HG02623 (cell line): ENCODE data around the gene C5.
"Not testable (repeated sequence)": the region's sequence is repeated elsewhere in the genome, so short reads cannot be mapped to it uniquely, and the experiment has no call there.

Experiments used
- ATAC-seq: cut with Tn5 transposase; IDR thresholded peaks from one replicate; pipeline ENCODE4 v1.9.1; 2021; ENCODE audit warnings: moderate library complexity; ENCODE audit not compliant: unreplicated experiment

C5 gene

DNA sequence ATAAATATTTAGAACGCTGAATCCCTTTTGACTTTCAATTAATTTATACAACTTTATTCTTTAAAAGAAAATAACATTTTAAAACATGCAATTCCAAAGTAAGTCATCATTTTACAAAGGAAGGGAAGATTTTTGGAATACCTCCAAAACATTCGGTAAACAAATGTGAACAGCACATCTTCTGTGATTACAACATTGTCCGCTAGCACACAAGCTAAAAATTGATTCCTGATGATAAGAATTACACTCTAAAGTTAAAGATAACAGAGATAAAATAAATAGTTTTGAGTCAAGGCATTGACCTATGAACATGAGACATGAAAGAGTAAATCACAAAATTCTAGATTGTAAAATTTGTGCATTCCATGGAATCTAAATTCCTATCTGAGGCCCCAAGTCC lies 67.2 kb downstream of the C5 start:
- ATAC-seq, result no peak

DNA sequence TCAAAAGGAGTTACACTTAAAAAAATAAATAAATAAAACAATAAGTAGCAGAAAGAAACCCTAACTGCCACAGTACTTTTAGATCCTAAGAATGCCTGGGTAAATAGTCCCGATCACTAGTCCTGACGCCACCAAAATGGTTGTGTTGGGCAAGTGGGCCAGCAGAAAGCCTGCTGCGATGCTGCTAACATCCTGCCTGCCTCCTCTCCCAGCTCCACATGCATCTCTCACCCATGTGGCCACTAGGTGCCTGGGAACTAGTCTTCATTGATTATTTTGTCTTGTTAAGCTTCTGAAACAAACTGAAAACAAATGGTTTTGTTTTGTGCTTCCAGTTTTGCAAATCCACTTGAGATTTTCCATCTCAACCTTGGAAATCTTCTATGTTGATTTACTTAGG lies 69.1 kb downstream of the C5 start:
- ATAC-seq, result no peak

DNA sequence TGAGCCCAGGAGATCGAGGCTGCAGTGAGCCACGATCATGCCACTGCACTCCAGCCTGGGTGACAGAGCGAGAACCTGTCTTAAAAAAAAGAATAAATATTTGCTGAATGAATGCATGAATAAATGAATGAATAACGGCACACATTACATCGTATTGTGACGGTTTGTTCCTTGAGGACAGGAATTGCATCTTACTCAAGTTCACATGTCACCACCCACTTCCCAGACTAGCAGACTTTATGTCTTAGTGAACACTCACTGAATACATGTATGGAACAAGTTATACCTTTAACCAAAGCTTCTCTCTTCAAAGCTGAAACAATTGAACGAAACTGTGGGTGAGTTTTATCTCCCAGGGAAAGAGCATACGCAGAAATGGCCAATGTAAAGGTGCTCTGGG lies 70.3 kb downstream of the C5 start:
- no peak for ATAC-seq

DNA sequence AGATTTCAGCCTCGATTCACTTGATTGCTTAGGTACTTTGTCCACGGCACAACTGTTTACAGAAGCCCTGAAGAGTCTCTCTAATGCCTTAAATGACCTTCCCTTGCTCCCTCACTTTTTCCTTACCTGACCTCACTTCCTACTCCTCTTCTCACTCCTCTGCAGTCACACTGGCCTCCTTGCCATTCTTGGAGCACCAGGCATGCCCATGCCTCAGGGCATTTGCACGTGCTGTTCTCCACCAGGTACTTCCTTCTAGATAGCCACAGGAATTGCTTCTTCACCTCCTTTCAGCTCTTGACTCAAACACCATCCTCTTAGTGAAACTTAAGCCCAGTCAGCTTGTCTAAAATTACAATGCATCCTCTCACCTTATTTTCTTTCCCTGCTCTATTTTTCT lies 71.1 kb downstream of the C5 start:
- ATAC-seq, result no peak

DNA sequence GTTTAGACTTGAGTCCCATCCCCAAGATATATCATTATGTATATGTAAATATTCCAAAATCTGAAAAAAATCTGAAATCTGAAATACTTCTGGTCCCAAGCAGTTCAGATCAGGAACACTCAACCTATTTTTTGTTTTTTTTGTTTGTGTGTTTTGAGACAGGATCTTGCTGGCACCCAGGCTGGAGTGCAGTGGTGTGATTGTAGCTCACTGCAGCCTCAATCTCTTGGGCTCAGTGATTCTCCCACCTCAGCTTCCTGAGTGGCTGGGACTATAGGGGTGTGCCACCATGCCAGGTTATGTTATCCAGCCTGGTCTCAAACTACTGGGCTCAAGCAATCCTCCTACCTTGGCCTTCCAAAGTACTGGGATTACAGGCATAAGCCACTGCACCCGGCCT lies 72.8 kb downstream of the C5 start:
- no peak for ATAC-seq

DNA sequence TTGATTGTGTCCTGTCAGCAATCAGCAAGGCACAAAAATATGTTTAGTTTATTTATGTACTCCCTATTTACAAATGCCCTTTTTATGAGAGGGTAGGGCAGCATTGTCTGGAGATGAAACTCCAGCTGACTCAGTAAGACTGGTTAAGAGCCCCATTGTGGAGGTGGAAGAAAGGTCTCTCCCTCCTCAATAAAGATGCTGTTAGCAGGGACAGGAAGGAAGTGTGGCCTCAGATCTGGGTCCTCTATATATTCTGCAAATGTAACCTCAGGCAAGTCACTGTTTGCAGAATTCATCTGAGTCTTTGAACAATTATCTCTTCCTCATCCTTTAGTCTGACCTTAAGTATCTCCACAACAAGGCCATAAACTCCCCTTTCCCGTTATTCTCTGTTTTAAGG lies 75.2 kb downstream of the C5 start:
- no peak for ATAC-seq

DNA sequence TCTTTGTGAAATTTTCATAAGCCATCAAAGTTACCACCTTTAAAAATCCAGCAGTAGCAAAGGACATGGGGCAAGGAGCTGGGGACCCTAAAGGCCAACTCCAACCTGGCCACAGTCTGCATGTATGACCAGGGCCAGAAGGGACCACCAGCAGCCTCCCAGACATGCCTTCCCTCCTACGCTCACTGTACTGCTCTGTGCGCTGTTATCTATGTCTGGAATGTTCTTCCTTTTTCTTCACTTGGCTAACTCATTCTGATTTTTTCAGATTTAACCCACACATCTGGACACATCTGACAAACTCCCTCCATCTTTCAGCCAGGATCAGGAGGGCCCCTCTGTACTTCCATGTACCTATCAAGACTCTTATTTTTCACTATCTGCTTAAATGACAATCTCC lies 75.9 kb downstream of the C5 start:
- no peak for ATAC-seq

DNA sequence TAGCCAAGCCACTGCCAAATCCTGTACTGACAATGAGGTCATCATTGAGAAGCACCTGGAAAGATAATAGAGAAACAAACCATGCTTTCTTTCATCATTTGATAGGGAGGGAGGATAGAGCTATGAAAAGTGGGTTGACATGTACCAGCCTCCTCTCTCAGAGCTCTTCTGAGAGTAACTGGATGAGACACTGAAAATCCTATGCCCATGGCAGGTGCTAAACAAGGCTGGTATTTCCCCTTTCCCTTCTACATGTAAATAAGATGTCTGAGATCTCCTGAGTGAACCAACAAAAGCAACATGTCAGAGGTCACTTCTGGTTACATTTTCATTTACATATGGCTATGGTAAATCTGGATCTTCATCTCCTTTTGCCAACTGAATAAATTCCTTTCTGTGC lies 78.1 kb downstream of the C5 start:
- no peak for ATAC-seq

DNA sequence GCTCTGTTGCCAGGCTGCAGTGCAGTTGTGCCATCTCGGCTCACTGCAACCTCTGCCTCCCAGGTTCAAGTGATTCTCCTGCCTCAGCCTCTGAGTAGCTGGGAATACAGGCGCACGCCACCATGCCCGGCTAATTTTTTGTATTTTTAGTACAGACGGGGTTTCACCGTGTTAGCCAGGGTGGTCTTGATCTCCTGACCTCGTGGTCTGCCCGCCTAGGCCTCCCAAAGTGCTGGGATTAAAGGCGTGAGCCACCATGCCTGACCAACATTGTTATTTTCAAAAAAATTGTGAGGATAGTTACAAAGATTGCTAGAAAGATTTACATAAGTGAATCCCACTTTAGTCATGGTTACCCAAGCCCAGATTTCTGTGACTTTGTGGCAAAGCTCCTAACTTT lies 78.6 kb downstream of the C5 start:
- not testable (repeated sequence) for ATAC-seq

DNA sequence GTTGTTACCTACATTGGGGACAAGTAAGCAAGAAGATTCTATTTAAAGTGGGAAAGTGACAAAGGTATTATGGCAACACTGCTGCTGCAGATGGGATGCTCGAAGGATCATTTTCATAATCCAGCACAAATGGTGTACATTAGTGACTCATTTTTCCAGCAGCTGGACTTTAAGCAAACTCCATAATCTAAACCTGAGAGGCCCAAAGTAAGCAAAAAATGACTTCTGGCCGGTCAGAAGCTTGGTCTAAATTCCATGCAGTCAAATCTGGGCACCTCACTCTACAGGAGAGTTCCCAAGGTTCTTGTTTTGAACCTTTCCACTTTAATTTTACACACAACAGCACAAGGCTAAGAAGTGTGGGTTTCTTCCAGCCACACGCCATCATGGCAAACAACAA lies 79.8 kb downstream of the C5 start:
- no peak for ATAC-seq

DNA sequence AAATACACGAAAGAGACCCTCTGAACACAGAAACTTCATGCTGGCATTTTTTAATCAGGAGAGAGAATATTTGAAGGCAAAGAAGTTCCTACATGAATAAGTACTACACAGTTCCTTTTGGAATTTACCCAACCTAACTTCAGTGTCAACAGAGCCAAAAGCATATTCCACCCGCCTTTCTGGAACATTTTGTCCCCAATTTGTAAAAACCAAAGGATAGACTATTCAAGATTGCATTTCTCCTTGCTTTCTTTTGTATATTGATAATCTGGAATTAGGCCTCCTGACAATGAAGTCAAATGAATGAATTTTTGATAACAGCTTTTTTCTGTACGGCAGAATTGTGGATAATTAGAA lies 84.1 kb downstream of the C5 start:
- ATAC-seq, result no peak

DNA sequence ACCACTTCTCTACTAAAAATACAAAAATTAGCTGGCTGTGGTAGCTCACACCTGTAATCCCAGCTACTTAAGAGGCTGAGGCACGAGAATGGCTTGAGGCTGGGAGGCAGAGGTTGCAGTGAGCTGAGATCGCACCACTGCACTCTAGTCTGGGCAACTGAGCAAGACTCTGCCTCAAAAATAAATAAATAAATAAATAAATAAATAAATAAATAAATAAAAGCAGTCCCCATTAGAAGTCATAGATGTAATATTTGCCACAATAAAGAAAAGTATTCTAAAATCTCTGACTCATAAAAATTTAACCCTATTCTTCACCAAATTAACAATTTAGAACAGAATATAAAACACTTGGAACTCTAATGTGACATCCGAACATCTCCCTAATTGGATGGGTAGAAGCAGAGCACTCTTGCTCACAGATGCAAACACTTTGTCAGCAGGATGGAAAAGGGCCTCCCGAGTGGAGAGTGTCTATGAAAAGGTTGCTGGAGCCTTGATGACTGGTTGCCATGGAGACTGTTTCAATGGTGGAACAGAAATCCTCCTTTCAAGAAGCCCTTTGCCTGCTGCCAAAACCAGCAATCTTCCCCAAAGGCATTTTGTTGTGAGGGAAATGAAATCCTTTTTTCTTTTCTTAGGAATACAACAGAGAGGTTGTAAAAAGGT lies 84.6 kb downstream of the C5 start:
- ATAC-seq, result no peak

DNA sequence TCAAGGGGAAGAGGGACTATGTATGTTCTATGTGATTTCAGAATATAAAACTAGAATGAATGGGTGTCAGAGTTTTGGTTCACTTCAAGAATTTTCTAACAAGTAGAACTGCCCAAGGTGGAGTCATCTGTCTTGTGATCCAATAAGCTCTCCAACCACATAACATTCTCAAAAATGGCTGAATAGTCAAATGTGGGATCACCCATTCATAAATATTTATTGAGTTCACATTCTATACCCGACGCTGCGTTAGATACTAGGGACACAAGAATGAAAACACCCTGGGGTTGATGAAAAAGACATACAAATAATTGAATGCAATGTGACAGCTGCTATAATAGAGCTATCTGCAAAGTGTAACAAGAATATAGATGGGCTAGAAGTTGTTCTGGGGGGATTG lies 88.1 kb downstream of the C5 start:
- ATAC-seq, result no peak

DNA sequence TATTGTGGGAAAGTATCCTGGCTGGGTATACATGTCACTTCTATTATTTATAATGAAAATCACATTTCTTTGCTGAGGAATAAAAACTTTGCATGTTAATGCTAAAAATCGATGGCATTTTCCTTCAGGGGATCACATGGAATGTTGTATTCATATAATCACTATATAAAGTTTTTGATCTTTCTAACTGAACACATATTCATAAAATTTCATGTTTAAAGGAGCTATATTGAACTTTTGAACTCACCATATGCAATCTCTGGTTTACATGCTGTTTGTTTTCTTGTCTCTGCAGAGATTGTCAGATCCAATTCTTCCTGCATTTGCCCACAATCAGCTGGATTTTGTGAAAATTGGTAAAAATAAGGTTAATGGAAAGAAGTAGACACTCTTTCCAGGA lies 90.1 kb downstream of the C5 start:
- no peak for ATAC-seq

DNA sequence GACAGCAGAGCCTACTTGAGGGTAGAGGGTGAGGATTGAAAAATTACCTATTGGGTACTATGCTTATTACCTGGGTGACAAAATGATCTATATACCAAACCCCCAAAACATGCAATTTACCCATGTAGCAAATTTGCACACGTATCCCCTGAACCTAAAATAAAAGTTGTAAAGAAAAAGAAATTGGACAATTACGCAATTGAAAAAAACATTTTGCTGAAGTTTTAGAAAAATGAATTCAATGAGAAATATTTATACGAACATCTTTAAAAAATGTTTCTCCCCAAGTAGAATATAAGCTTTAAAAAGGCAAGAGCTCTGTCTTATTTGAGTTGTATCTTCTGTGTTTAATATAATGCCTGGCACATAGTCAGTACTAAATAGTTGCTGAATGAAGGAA lies 93.2 kb downstream of the C5 start:
- no peak for ATAC-seq

DNA sequence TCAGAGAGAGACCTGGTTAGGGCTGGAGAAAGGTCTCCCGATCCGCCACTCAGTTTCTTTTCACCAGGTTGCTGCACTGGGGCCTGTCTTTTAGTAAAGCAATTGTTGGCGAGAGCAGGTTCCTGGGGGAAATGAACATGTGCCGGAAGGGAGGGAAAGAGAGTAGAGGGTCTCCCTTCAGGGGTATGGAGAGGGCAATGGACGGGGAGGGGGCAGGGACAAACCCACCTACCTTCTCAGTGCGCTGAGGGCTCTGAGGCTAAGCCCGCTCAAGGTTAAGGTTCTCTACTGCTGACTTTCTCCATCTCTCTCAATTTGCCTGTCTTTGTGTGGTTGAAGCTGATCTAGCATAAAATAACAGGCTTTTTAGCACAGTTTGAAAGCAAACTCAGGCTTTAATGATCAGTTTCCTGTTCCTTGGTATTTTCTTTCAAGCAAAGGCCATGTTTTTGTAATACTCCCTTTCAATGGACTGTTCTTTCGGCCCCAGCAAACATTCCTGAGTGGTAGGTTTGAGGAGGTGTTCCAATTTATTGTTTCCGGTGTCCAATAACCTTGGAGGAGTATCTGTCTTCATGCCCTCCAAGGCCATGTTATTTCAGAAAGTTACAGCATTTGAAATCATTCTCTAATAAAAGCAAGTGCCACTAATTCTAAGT lies 98.0 kb downstream of the C5 start:
- ATAC-seq, result no peak

DNA sequence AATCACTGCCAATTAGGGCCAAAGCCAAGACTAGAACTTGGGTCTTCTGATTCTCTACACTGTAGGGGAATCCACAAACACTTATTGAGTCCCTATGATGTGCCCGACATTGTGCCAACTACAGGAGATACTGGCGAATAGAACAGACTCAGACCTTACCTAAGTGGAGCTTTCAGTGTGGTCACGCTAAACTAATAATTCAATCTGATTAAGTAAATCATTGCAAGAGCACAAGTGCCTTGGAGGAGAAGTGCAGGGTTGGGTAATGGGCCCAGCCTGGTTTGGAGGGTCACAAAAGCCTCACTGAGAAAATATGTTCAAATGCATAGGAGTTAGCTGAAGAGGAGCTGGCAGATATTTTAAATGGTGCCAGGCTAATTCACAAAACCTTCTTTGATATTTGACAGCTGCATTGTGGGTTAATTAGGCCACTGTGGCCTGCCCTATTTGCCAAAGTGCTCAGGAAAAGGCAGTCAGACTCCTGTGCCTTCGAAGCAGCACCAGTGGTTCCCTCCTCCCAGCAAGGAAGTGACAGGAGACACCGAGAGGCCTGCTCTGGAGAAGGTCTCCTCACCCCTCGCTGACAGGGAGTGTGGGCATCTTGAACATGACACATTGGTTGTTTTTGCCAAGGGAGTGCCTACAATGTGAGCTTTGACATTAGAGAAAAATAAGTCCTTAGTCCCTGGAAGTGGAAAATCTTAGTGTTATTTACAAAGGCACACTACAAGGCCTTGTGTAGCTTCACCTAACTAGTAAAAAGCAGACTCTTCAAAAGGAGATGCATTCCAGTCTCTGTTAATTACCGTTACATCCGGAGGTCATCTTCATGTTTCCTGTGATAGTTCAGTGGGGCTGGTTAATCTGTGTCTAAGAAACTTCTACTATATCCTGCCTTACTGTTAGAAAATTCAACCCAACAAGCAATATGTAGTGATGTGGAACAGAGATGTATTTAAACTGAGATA lies 99.4 kb downstream of the C5 start:
- no peak for ATAC-seq

DNA sequence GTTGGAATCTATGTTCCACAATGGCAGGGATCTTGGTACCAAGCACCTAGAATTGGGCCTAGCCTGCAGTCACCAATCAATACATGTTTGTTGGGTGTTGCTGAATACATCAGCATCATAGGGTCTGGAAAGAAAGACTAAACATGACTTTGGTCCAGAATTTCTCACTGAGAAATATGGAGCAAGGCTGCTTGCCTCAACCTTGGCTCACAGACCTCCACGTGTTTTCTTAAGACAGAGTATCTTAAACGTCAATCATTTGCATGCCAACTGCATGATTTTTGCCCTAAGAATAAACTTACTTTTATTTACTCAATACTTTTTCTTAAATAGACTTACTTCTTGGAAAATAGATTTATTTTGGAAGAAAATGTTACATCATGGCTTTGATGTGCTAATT lies 100.8 kb downstream of the C5 start:
- ATAC-seq, result no peak

DNA sequence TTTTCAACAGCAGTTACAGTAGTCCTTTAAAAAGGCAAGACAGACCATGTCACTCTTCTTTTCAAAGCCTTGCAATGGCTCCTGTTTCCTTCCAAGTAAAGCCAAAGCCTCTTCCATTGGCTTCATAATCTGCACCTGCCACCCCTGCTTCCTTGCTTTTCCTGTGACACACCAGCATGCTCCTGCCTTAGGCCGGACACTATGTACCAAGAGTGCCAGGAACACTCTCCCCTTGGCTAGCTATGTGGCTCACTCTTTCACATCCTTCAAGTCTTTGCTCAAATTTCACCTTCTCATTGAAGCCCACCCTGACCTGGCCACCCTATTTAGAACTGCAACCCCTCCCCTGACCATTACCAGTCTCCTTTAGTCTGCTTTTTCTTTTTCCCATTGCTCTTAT lies 101.3 kb downstream of the C5 start:
- no peak for ATAC-seq

DNA sequence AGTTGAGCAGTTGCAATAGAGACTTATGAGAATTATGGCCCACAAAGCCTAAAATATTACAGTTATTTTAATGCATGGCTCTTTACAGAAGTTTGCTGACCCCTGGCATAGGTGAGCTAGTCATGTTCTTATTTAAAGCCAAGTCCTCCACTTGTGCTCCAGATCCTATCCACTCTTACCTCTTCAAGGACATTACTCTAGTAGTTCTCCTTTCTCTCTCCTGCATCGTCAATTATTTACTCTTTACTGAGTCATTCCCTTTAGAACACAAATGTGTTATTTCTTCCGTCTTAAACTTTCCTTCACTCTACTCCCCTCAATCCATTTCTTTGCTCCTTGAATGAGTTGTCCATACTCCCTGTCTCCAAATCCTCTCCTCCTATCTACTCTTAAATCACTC lies 102.9 kb downstream of the C5 start:
- no peak for ATAC-seq

DNA sequence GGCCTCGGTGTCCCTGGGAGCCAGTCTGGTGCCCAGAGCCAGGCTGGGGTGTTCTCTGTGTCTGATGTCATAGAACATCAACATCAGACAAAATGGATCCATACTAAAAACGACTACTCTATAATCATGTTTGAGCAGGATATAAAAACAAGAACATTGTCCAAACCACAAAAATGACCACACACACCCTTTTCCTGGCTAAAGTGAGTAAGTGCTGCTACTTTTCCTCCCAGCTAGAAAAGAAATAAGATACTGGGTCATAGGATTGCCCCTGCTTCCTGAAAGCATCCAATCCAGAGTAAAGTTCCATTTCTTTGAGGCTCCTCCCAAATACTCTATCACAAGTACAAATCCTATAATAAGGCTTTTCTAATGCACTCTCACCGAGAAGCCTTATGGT lies 103.8 kb downstream of the C5 start:
- no peak for ATAC-seq

DNA sequence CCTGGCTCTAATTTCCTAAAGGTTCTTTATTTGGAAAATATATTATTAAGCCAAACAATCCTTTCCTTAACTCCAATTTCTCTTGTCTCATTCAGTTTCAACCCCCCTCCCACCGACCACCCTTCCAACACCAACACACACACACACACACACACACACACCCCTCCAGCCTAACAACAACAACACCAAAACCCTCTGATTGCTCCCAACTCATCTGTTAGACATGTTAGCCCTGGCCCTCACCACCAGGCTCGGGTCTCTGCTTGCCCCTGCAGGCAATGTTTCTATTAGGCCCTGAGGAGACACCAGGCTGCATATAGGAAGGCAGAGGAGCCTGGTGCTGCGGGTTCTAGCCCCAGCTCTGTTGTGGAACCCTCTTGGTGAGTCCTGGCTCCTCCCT lies 105.1 kb downstream of the C5 start:
- ATAC-seq, result no peak
